C4-2B (cell line): ENCODE data around the gene CES2.

Source experiments
- ZFX ChIP-seq: fragments of 450-650 bp; IDR thresholded peaks from 2 replicates; pipeline ENCODE4 v1.6.1; 2017
- TF ChIP-seq, protein P1 (sequence below): fragments of 450-650 bp; conservative IDR thresholded peaks from 2 replicates; pipeline ENCODE4 v1.5.1; 2017; ENCODE audit warnings: mild to moderate bottlenecking

DNA sequence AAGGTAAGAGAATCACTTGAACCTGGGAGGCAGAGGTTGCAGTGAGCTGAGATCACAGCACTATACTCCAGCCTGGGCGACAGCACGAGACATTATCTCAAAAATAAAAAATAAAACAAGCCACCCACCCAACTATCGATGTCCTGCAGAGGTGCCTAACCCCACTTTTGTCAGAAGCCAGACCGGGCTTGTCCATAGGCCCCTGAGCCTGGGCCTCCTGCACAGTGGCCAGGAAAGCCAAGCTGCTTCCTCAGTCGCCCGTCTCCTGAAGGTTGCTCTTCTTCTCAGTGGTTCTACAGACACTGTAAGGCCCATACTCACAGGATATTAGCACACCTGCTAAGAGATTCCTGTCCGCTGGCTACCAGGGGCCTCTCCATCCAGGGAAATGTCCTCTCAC, 11.2 kb downstream of the CES2 start:
- TF ChIP-seq, protein P1, sequence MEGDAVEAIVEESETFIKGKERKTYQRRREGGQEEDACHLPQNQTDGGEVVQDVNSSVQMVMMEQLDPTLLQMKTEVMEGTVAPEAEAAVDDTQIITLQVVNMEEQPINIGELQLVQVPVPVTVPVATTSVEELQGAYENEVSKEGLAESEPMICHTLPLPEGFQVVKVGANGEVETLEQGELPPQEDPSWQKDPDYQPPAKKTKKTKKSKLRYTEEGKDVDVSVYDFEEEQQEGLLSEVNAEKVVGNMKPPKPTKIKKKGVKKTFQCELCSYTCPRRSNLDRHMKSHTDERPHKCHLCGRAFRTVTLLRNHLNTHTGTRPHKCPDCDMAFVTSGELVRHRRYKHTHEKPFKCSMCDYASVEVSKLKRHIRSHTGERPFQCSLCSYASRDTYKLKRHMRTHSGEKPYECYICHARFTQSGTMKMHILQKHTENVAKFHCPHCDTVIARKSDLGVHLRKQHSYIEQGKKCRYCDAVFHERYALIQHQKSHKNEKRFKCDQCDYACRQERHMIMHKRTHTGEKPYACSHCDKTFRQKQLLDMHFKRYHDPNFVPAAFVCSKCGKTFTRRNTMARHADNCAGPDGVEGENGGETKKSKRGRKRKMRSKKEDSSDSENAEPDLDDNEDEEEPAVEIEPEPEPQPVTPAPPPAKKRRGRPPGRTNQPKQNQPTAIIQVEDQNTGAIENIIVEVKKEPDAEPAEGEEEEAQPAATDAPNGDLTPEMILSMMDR, result no peak
- TF ChIP-seq ZFX, result no peak
